Measurements from ENCODE around the gene NCAM2.
"Not testable (repeated sequence)": the region's sequence is repeated elsewhere in the genome, so short reads cannot be mapped to it uniquely, and the experiment has no call there.

NCAM2 gene

DNA sequence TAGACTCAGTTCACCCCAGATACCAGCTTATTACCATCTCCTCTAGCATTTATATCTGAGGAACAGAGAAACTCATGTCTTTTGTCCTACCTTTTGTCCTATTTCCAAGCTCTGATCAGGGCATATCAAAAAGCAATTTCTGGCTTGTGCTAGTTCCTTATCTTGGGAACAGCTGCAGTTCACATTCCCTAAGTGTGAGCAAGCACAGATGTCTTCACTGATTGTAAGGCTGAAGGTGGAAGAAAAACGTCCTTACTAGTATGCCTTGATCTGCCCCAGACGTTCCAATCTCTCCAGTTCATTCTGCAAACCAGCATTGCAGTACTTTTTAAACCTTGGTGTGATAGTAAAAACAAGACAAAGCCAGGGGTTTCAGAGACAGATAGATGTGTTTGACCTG lies 139.8 kb downstream of the NCAM2 start:
- Histone ChIP-seq H3K4me3 (ENCODE audit: low read length in 2 of 2) (no peak overlapping the region), H3K27ac (ENCODE audit: low read depth in 2 of 2, low read length in 2 of 2) (no peak overlapping the region), H3K9ac (ENCODE audit: low read depth in 1 of 2, low read length in 2 of 2) (no peak overlapping the region), H3K9me3 (ENCODE audit: control insufficient read depth in 2 of 2, low read length in 2 of 2) (no peaks in the 10 kb centered on the region), H3K27me3 (ENCODE audit: control insufficient read depth in 2 of 2, insufficient read depth in 2 of 2, low read length in 2 of 2) (no peaks in the 10 kb centered on the region), H3K4me1 (ENCODE audit: control insufficient read depth in 2 of 2, insufficient read depth in 2 of 2, low read length in 2 of 2) (no peaks in the 10 kb centered on the region), H3K36me3 (ENCODE audit: control insufficient read depth in 2 of 2, insufficient read depth in 2 of 2, low read length in 2 of 2) (no peaks in the 10 kb centered on the region)

DNA sequence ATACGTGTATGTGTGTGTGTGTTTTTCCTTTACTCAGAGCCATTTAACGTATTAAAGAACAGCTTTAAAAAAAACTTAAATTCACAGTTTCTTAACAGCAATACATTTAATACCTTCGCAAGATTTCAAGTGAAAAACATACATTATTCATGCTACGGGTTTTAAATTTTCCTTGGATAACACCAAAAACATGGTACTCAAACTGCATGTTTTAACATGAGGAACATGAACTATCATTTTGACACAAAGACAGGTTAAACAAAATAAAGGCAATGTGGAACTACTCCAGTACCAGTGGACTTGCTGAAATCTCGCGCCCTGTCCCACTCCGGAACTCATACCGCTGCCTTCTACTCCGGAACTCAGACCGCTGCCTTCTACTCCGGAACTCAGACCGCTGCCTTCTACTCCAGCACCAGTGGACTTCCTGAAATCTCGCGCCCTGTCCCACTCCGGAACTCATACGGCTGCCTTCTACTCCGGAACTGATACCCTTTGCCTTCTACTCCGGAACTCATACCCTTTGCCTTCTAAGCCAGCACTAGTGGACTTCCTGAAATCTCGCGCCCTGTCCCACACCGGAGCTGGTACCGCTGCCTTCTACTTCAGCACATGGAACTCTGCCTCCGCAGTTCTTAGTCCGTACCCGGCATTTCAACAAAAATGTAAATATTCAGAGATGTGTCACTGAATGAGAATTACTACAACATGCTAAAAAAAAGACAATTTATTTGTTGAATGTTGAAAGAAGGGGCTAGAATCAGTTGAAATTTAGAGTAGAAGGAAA lies 148.6 kb downstream of the NCAM2 start:
- Histone ChIP-seq H3K4me1 (ENCODE audit: control insufficient read depth in 2 of 2, insufficient read depth in 2 of 2, low read length in 2 of 2) (no peaks in the 10 kb centered on the region), H3K27ac (ENCODE audit: low read depth in 2 of 2, low read length in 2 of 2) (no peak overlapping the region), H3K36me3 (ENCODE audit: control insufficient read depth in 2 of 2, insufficient read depth in 2 of 2, low read length in 2 of 2) (no peaks in the 10 kb centered on the region), H3K27me3 (ENCODE audit: control insufficient read depth in 2 of 2, insufficient read depth in 2 of 2, low read length in 2 of 2) (no peaks in the 10 kb centered on the region), H3K9ac (ENCODE audit: low read depth in 1 of 2, low read length in 2 of 2) (no peak overlapping the region), H3K9me3 (ENCODE audit: control insufficient read depth in 2 of 2, low read length in 2 of 2) (no peaks in the 10 kb centered on the region), H3K4me3 (ENCODE audit: low read length in 2 of 2) (no peak overlapping the region)

DNA sequence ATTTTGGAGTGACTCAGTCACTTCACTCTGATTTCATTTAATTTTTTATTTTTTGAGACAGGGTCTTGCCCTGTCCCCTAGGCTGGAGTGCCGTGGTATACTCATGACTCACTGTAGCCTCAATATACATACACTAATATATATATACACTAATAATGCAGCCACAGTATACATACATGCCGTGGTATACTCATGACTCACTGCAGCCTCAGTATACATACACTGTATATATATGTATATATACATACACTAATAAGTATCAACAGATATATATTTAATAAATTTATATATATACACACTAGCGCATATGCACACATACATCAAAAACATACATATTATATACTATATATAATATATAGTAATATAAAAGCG lies 149.2 kb downstream of the NCAM2 start:
- no peaks in the 10 kb centered on the region for H3K27me3 ChIP-seq (ENCODE audit: control insufficient read depth in 2 of 2, insufficient read depth in 2 of 2, low read length in 2 of 2)
- no peaks in the 10 kb centered on the region for H3K9me3 ChIP-seq (ENCODE audit: control insufficient read depth in 2 of 2, low read length in 2 of 2)
- no peak overlapping the region for H3K27ac ChIP-seq (ENCODE audit: low read depth in 2 of 2, low read length in 2 of 2)
- H3K4me3 ChIP-seq (ENCODE audit: low read length in 2 of 2), result no peak overlapping the region
- no peak overlapping the region for H3K9ac ChIP-seq (ENCODE audit: low read depth in 1 of 2, low read length in 2 of 2)
- H3K4me1 ChIP-seq (ENCODE audit: control insufficient read depth in 2 of 2, insufficient read depth in 2 of 2, low read length in 2 of 2), result no peaks in the 10 kb centered on the region
- H3K36me3 ChIP-seq (ENCODE audit: control insufficient read depth in 2 of 2, insufficient read depth in 2 of 2, low read length in 2 of 2), result no peaks in the 10 kb centered on the region

DNA sequence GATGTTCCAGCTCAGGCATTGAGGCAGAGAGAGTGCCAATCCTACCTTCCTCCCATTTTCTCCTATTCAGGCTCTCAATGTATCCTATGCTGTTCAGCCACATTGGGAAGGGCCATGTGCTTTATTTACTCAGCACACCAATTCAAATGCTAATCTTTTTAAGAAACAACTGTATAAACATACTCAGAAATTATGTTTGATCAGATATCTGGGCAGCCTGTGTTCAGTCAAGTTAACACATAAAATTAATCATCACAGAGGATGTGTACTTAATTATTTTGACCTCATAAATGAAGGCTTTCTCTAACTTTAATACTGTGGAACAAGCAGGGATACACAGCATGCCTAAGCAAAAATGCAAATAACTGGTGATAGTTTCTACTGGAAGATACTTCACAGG lies 149.8 kb downstream of the NCAM2 start:
- H3K9me3 ChIP-seq (ENCODE audit: control insufficient read depth in 2 of 2, low read length in 2 of 2), result no peaks in the 10 kb centered on the region
- no peak overlapping the region for H3K4me3 ChIP-seq (ENCODE audit: low read length in 2 of 2)
- H3K9ac ChIP-seq (ENCODE audit: low read depth in 1 of 2, low read length in 2 of 2), result no peak overlapping the region
- H3K27me3 ChIP-seq (ENCODE audit: control insufficient read depth in 2 of 2, insufficient read depth in 2 of 2, low read length in 2 of 2), result no peaks in the 10 kb centered on the region
- no peaks in the 10 kb centered on the region for H3K36me3 ChIP-seq (ENCODE audit: control insufficient read depth in 2 of 2, insufficient read depth in 2 of 2, low read length in 2 of 2)
- no peak overlapping the region for H3K27ac ChIP-seq (ENCODE audit: low read depth in 2 of 2, low read length in 2 of 2)
- H3K4me1 ChIP-seq (ENCODE audit: control insufficient read depth in 2 of 2, insufficient read depth in 2 of 2, low read length in 2 of 2), result no peaks in the 10 kb centered on the region

DNA sequence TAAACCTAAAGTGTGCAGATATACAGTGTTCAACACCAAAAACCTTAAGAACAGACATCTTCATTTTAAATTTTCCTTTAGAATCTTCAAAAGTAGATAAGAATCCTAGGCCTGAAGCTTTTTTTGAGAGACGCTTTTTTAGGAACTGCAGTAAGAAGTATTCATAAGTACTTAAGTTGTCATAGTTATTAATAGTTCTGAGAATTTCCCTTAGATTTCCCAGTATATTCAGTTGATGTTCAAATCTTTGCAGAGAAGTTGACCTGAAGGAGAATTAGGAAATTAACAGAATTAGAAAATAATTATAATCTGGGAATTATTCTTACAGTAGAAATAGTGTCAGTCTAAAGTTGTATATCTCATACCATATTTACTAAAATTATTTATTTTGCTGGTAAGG lies 150.3 kb downstream of the NCAM2 start:
- Histone ChIP-seq H3K36me3 (ENCODE audit: control insufficient read depth in 2 of 2, insufficient read depth in 2 of 2, low read length in 2 of 2) (no peaks in the 10 kb centered on the region), H3K9me3 (ENCODE audit: control insufficient read depth in 2 of 2, low read length in 2 of 2) (no peaks in the 10 kb centered on the region), H3K9ac (ENCODE audit: low read depth in 1 of 2, low read length in 2 of 2) (no peak overlapping the region), H3K27me3 (ENCODE audit: control insufficient read depth in 2 of 2, insufficient read depth in 2 of 2, low read length in 2 of 2) (no peaks in the 10 kb centered on the region), H3K4me1 (ENCODE audit: control insufficient read depth in 2 of 2, insufficient read depth in 2 of 2, low read length in 2 of 2) (no peaks in the 10 kb centered on the region), H3K4me3 (ENCODE audit: low read length in 2 of 2) (no peak overlapping the region), H3K27ac (ENCODE audit: low read depth in 2 of 2, low read length in 2 of 2) (no peak overlapping the region)

DNA sequence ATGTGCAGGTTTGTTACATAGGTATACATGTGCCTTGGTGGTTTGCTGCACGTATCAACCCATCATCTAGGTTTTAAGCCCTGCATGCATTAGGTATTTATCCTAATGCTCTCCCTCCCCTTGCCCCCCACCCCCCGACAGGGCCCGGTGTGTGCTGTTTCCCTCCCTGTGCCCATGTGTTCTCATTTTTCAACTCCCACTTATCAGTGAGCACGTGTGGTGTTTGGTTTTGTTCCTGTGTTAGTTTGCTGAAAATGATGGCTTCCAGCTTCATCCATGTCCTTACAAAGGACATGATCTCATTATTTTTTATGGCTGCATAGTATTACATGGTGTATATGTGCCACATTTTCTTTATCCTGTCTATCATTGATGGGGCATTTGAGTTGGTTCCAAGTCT lies 151.2 kb downstream of the NCAM2 start:
- H3K27ac ChIP-seq (ENCODE audit: low read depth in 2 of 2, low read length in 2 of 2); H3K27me3 ChIP-seq (ENCODE audit: control insufficient read depth in 2 of 2, insufficient read depth in 2 of 2, low read length in 2 of 2); H3K9ac ChIP-seq (ENCODE audit: low read depth in 1 of 2, low read length in 2 of 2); H3K9me3 ChIP-seq (ENCODE audit: control insufficient read depth in 2 of 2, low read length in 2 of 2); H3K4me1 ChIP-seq (ENCODE audit: control insufficient read depth in 2 of 2, insufficient read depth in 2 of 2, low read length in 2 of 2); H3K36me3 ChIP-seq (ENCODE audit: control insufficient read depth in 2 of 2, insufficient read depth in 2 of 2, low read length in 2 of 2); H3K4me3 ChIP-seq (ENCODE audit: low read length in 2 of 2): not testable (repeated sequence)

DNA sequence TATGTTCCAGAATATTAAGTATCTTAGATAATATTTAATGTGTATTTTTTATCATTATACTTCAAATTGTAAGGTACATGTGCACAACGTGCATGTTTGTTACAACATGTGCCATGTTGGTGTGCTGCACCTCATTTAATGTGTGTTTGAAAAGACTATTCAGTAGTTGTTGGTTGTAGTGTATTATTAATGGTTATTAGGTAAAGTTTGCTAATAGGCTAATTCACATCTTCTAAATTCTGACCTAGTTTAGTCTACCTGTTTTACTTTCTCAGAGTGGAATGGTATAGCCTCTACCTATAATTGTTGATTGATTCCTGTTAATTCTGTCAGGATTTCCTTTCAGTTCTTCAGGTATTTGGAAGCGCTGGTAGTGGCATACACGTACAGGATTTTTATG lies 153.0 kb downstream of the NCAM2 start:
- no peak overlapping the region for H3K9ac ChIP-seq (ENCODE audit: low read depth in 1 of 2, low read length in 2 of 2)

DNA sequence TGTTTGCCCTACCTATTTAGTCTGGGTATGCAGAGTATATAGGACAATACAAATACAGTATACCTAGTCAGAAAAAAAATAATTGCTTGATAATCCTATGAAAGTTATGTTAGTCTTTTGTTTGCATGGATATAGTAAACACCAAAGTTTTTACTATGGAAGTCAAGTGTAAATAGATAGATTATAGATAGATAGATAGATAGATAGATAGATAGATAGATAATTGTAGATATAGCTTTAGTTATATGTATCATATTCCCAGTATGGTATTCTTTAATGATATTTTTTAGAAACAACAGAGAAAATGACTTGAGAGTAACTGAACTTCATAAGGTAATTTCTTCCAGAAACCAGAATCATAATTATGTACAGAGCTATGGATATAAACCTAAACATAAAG lies 158.2 kb downstream of the NCAM2 start:
- Histone ChIP-seq H3K4me1 (ENCODE audit: control insufficient read depth in 2 of 2, insufficient read depth in 2 of 2, low read length in 2 of 2) (no peaks in the 10 kb centered on the region), H3K4me3 (ENCODE audit: low read length in 2 of 2) (no peak overlapping the region), H3K9ac (ENCODE audit: low read depth in 1 of 2, low read length in 2 of 2) (no peak overlapping the region), H3K36me3 (ENCODE audit: control insufficient read depth in 2 of 2, insufficient read depth in 2 of 2, low read length in 2 of 2) (no peaks in the 10 kb centered on the region), H3K9me3 (ENCODE audit: control insufficient read depth in 2 of 2, low read length in 2 of 2) (no peaks in the 10 kb centered on the region), H3K27ac (ENCODE audit: low read depth in 2 of 2, low read length in 2 of 2) (no peak overlapping the region), H3K27me3 (ENCODE audit: control insufficient read depth in 2 of 2, insufficient read depth in 2 of 2, low read length in 2 of 2) (no peaks in the 10 kb centered on the region)

More for the DNA sequence above, 153.0 kb downstream of the NCAM2 start:
- Histone ChIP-seq H3K9me3 (ENCODE audit: control insufficient read depth in 2 of 2, low read length in 2 of 2) (no peaks in the 10 kb centered on the region), H3K36me3 (ENCODE audit: control insufficient read depth in 2 of 2, insufficient read depth in 2 of 2, low read length in 2 of 2) (no peaks in the 10 kb centered on the region), H3K27ac (ENCODE audit: low read depth in 2 of 2, low read length in 2 of 2) (no peak overlapping the region), H3K4me1 (ENCODE audit: control insufficient read depth in 2 of 2, insufficient read depth in 2 of 2, low read length in 2 of 2) (no peaks in the 10 kb centered on the region), H3K4me3 (ENCODE audit: low read length in 2 of 2) (no peak overlapping the region), H3K27me3 (ENCODE audit: control insufficient read depth in 2 of 2, insufficient read depth in 2 of 2, low read length in 2 of 2) (no peaks in the 10 kb centered on the region)

DNA sequence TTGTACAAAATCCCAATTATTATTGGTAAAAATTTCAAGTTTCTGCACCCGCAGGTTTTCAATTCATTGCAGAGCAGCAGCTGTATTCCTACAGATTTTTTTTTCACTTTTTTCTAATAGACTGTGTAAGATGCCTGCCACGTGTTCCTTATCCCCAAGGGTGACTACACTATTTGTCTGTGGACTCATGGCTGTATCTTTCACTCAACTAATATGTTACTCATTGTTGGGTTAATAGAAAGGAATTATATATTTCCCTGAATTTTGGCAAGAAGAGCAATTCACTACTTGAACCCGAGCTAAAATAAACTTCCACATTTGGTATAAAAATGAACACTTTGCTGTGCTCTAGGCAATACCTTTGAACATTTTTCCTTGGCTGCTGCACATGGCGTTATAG lies 158.7 kb downstream of the NCAM2 start:
- no peak overlapping the region for H3K27ac ChIP-seq (ENCODE audit: low read depth in 2 of 2, low read length in 2 of 2)

DNA sequence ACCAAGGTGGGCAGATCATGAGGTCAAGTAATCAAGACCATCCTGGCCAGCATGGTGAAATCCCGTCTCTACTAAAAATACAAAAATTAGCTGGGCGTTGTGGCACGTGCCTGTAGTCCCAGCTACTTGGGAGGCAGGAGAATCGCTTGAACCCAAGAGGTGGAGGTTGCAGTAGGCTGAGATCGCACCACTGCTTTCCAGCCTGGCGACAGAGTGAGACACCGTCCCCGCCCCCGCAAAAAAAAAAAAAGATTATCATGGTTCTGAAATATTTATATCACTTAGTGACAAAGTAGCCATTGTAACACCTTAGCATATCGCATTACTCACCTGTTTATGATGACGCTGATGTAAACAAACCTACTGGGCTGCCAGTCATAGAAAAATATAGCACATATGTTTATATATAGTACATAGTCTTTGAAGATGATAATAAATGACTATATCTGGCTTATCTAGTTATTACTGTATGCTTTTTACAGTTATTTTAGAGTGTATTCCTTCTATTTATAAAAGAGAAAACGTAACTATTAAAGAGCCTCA lies 160.2 kb downstream of the NCAM2 start:
- H3K9me3 ChIP-seq (ENCODE audit: control insufficient read depth in 2 of 2, low read length in 2 of 2), result no peaks in the 10 kb centered on the region
- H3K4me3 ChIP-seq (ENCODE audit: low read length in 2 of 2), result no peak overlapping the region
- no peaks in the 10 kb centered on the region for H3K27me3 ChIP-seq (ENCODE audit: control insufficient read depth in 2 of 2, insufficient read depth in 2 of 2, low read length in 2 of 2)
- no peaks in the 10 kb centered on the region for H3K4me1 ChIP-seq (ENCODE audit: control insufficient read depth in 2 of 2, insufficient read depth in 2 of 2, low read length in 2 of 2)
- H3K36me3 ChIP-seq (ENCODE audit: control insufficient read depth in 2 of 2, insufficient read depth in 2 of 2, low read length in 2 of 2), result no peaks in the 10 kb centered on the region
- H3K27ac ChIP-seq (ENCODE audit: low read depth in 2 of 2, low read length in 2 of 2), result no peak overlapping the region
- H3K9ac ChIP-seq (ENCODE audit: low read depth in 1 of 2, low read length in 2 of 2), result no peak overlapping the region

More for the DNA sequence above, 158.7 kb downstream of the NCAM2 start:
- H3K4me3 ChIP-seq (ENCODE audit: low read length in 2 of 2), result no peak overlapping the region
- no peaks in the 10 kb centered on the region for H3K27me3 ChIP-seq (ENCODE audit: control insufficient read depth in 2 of 2, insufficient read depth in 2 of 2, low read length in 2 of 2)
- H3K4me1 ChIP-seq (ENCODE audit: control insufficient read depth in 2 of 2, insufficient read depth in 2 of 2, low read length in 2 of 2), result no peaks in the 10 kb centered on the region
- H3K36me3 ChIP-seq (ENCODE audit: control insufficient read depth in 2 of 2, insufficient read depth in 2 of 2, low read length in 2 of 2), result no peaks in the 10 kb centered on the region
- H3K9me3 ChIP-seq (ENCODE audit: control insufficient read depth in 2 of 2, low read length in 2 of 2), result no peaks in the 10 kb centered on the region
- H3K9ac ChIP-seq (ENCODE audit: low read depth in 1 of 2, low read length in 2 of 2), result no peak overlapping the region
